Measurements from ENCODE around the gene ASB15.

The ASB15 gene

GRCh38 chr7:123655614-123656013 is 54.0 kb downstream of the ASB15 start, which contains the start of gene LMOD2:
LMOD2 (plus strand) TSS chr7:123655866; CDS start chr7:123655964, 98 bp downstream.
- no peak for DNase-seq
- Histone ChIP-seq H3K9me3 (ENCODE audit: severe bottlenecking) (no peaks in the 10 kb centered on the region), H3K4me3 (ENCODE audit: low read depth, low read length) (no peak within 1 kb of the TSS), H3K27ac (no peak within 1 kb of the TSS), H3K27me3 (ENCODE audit: insufficient read depth, low read depth, severe bottlenecking) (no peaks in the 10 kb centered on the region), H3K36me3 (no peaks in the 10 kb centered on the region)
- no peak for TF ChIP-seq CTCF (IDR thresholded peaks at IDR 0.05; ENCODE audit: low read depth, low read length)

GRCh38 chr7:123656544-123657303 is 55.1 kb downstream of the ASB15 start:
- no peak for TF ChIP-seq CTCF (IDR thresholded peaks at IDR 0.05; ENCODE audit: low read depth, low read length)
- DNase-seq = no peak
- no peaks in the 10 kb centered on the region for H3K9me3 ChIP-seq (ENCODE audit: severe bottlenecking)
- no peaks in the 10 kb centered on the region for H3K36me3 ChIP-seq
- no peak overlapping the region for H3K27ac ChIP-seq
- H3K4me3 ChIP-seq (ENCODE audit: low read depth, low read length) = no peak overlapping the region
- no peaks in the 10 kb centered on the region for H3K27me3 ChIP-seq (ENCODE audit: insufficient read depth, low read depth, severe bottlenecking)

- H3K4me3 ChIP-seq (ENCODE audit: low read depth, low read length) = no peak overlapping the region
- no peak for TF ChIP-seq CTCF (IDR thresholded peaks at IDR 0.05; ENCODE audit: low read depth, low read length)
- H3K27ac ChIP-seq = no peak overlapping the region
- H3K36me3 ChIP-seq = no peaks in the 10 kb centered on the region
- DNase-seq = no peak
- H3K27me3 ChIP-seq (ENCODE audit: insufficient read depth, low read depth, severe bottlenecking) = no peaks in the 10 kb centered on the region
- H3K9me3 ChIP-seq (ENCODE audit: severe bottlenecking) = no peaks in the 10 kb centered on the region
Measured at GRCh38 chr7:123657304-123657685, 55.7 kb downstream of the ASB15 start.

- no peak overlapping the region for H3K27ac ChIP-seq
- H3K27me3 ChIP-seq (ENCODE audit: insufficient read depth, low read depth, severe bottlenecking) = no peaks in the 10 kb centered on the region
- DNase-seq = peak; percentile 67
- H3K4me3 ChIP-seq (ENCODE audit: low read depth, low read length) = no peak overlapping the region
- no peak for TF ChIP-seq CTCF (IDR thresholded peaks at IDR 0.05; ENCODE audit: low read depth, low read length)
- H3K36me3 ChIP-seq = no peaks in the 10 kb centered on the region
- H3K9me3 ChIP-seq (ENCODE audit: severe bottlenecking) = no peaks in the 10 kb centered on the region
Measured at GRCh38 chr7:123658023-123658422, 56.4 kb downstream of the ASB15 start.

GRCh38 chr7:123660514-123661354 is 59.1 kb downstream of the ASB15 start:
- peak; percentile 52 for DNase-seq

More at GRCh38 chr7:123660514-123661354, 59.1 kb downstream of the ASB15 start:
- peak overlapping the region; percentile 66 for H3K27ac ChIP-seq
- no peaks in the 10 kb centered on the region for H3K27me3 ChIP-seq (ENCODE audit: insufficient read depth, low read depth, severe bottlenecking)
- TF ChIP-seq CTCF (IDR thresholded peaks at IDR 0.05; ENCODE audit: low read depth, low read length) = no peak
- H3K36me3 ChIP-seq = no peaks in the 10 kb centered on the region
- H3K9me3 ChIP-seq (ENCODE audit: severe bottlenecking) = no peaks in the 10 kb centered on the region
- H3K4me3 ChIP-seq (ENCODE audit: low read depth, low read length) = no peak overlapping the region

Measured in WERI-Rb-1 (cell line).